Stimulated activated naive B cell treated with anti-CD40 and anti-IgM and Interleukin-4, amounts not matched to agents 10 μg/mL and 1 μg/mL and 100 μg/mL, for 72 hours (primary cell): Measurements from ENCODE around the gene MYOT.

Source experiments
- ATAC-seq, 2 donors: fragments of 150-1000 bp; cut with Tn5 transposase; replicated peaks; 2 replicates each; pipeline ENCODE4 v1.10.0; 2021; ENCODE audit warnings: moderate library complexity in 1 of 2
- DNase-seq: peaks from one replicate; pipeline ENCODE4 v3.0.0; 2021
- H3K27ac Mint-ChIP-seq: one replicate; pipeline ENCODE4 v1.8.0; 2022; ENCODE audit warnings: mild to moderate bottlenecking, mixed read lengths
- H3K27me3 Mint-ChIP-seq, 2 donors: one replicate each; pipeline ENCODE4 v1.8.0; 2022; ENCODE audit warnings: mixed read lengths in 2 of 2
- H3K36me3 Mint-ChIP-seq, 2 donors: one replicate each; pipeline ENCODE4 v1.8.0; 2022; ENCODE audit warnings: mixed read lengths in 2 of 2, mild to moderate bottlenecking in 1 of 2
- H3K4me1 Mint-ChIP-seq, 2 donors: one replicate each; pipeline ENCODE4 v1.8.0; 2022; ENCODE audit warnings: mixed read lengths in 2 of 2, mild to moderate bottlenecking in 1 of 2
- H3K4me3 Mint-ChIP-seq, 2 donors: one replicate each; pipeline ENCODE4 v1.8.0; 2022; ENCODE audit warnings: mild to moderate bottlenecking in 2 of 2, mixed read lengths in 2 of 2, moderate library complexity in 1 of 2
- H3K9me3 Mint-ChIP-seq, 2 donors: one replicate each; pipeline ENCODE4 v1.8.0; 2022; ENCODE audit warnings: mixed read lengths in 2 of 2, mild to moderate bottlenecking in 1 of 2

MYOT gene

GRCh38 chr5:137866541-137867388 is 895 bp upstream of the MYOT start:
- no peaks in the 10 kb centered on the region for H3K9me3 Mint-ChIP-seq
- peaks cover 4 to 9% of the 10 kb centered on the region in 2 donors for H3K4me1 Mint-ChIP-seq
- H3K27ac Mint-ChIP-seq = no peak overlapping the region
- H3K27me3 Mint-ChIP-seq = no peaks in the 10 kb centered on the region
- H3K4me3 Mint-ChIP-seq = no peak overlapping the region
- ATAC-seq (no peak), DNase-seq (no peak)
- peaks cover 0 to 4% of the 10 kb centered on the region in 2 donors for H3K36me3 Mint-ChIP-seq

- H3K9me3 Mint-ChIP-seq = no peaks in the 10 kb centered on the region
- no peaks in the 10 kb centered on the region for H3K27me3 Mint-ChIP-seq
- ATAC-seq = no peak
- no peak overlapping the region for H3K27ac Mint-ChIP-seq
- H3K4me3 Mint-ChIP-seq = no peak overlapping the region
- H3K4me1 Mint-ChIP-seq = peaks cover 0 to 5% of the 10 kb centered on the region in 2 donors
- no peaks in the 10 kb centered on the region for H3K36me3 Mint-ChIP-seq
- DNase-seq = no peak
Observed at GRCh38 chr5:137870647-137871339, 3.1 kb downstream of the MYOT start.

GRCh38 chr5:137871571-137871970 is 3.9 kb downstream of the MYOT start:
- no peaks in the 10 kb centered on the region for H3K36me3 Mint-ChIP-seq
- H3K4me1 Mint-ChIP-seq = peaks cover 0 to 5% of the 10 kb centered on the region in 2 donors
- no peak overlapping the region for H3K27ac Mint-ChIP-seq
- DNase-seq (no peak), ATAC-seq (no peak)
- no peaks in the 10 kb centered on the region for H3K9me3 Mint-ChIP-seq
- no peaks in the 10 kb centered on the region for H3K27me3 Mint-ChIP-seq
- H3K4me3 Mint-ChIP-seq = no peak overlapping the region

GRCh38 chr5:137872466-137872865 is 4.8 kb downstream of the MYOT start:
- no peaks in the 10 kb centered on the region for H3K9me3 Mint-ChIP-seq
- H3K36me3 Mint-ChIP-seq = no peaks in the 10 kb centered on the region
- H3K4me1 Mint-ChIP-seq = peaks cover 0 to 5% of the 10 kb centered on the region in 2 donors
- H3K27ac Mint-ChIP-seq = no peak overlapping the region
- ATAC-seq (no peak), DNase-seq (no peak)
- H3K4me3 Mint-ChIP-seq = no peak overlapping the region
- no peaks in the 10 kb centered on the region for H3K27me3 Mint-ChIP-seq

GRCh38 chr5:137876101-137876500 is 8.4 kb downstream of the MYOT start:
- Mint-ChIP-seq H3K4me1 (peaks cover 4 to 12% of the 10 kb centered on the region in 2 donors), H3K4me3 (no peak overlapping the region), H3K9me3 (no peaks in the 10 kb centered on the region), H3K27ac (no peak overlapping the region), H3K27me3 (no peaks in the 10 kb centered on the region), H3K36me3 (peaks cover 0 to 6% of the 10 kb centered on the region in 2 donors)
- DNase-seq (no peak), ATAC-seq (no peak)

- no peak overlapping the region for H3K27ac Mint-ChIP-seq
- no peaks in the 10 kb centered on the region for H3K9me3 Mint-ChIP-seq
- peaks cover 8 to 10% of the 10 kb centered on the region in 2 donors for H3K36me3 Mint-ChIP-seq
- no peak overlapping the region for H3K4me3 Mint-ChIP-seq
- peaks cover 4 to 12% of the 10 kb centered on the region in 2 donors for H3K4me1 Mint-ChIP-seq
- DNase-seq (no peak), ATAC-seq (no peak)
- H3K27me3 Mint-ChIP-seq = no peaks in the 10 kb centered on the region
Observed at GRCh38 chr5:137880313-137880712, 12.7 kb downstream of the MYOT start.

- Mint-ChIP-seq H3K36me3 (peaks cover 0 to 3% of the 10 kb centered on the region in 2 donors), H3K4me1 (peaks cover 7 to 17% of the 10 kb centered on the region in 2 donors), H3K4me3 (peak overlapping the region; percentile 82 to 89), H3K27ac (peak overlapping the region; percentile 98), H3K27me3 (no peaks in the 10 kb centered on the region), H3K9me3 (no peaks in the 10 kb centered on the region)
- DNase-seq = no peak
- no peak for ATAC-seq
Observed at GRCh38 chr5:137887831-137888230, 20.2 kb downstream of the MYOT start.

GRCh38 chr5:137888466-137888862 is 20.8 kb downstream of the MYOT start:
- H3K27ac Mint-ChIP-seq = peak overlapping the region; percentile 98
- H3K9me3 Mint-ChIP-seq = no peaks in the 10 kb centered on the region

GRCh38 chr5:137888863-137889759 is 21.5 kb downstream of the MYOT start, which contains the start of gene PKD2L2:
Gene PKD2L2 (plus strand): TSS chr5:137889457. CDS start chr5:137889492, 35 bp downstream.
- H3K36me3 Mint-ChIP-seq = peaks cover 0 to 3% of the 10 kb centered on the region in 2 donors
- H3K27me3 Mint-ChIP-seq = no peaks in the 10 kb centered on the region
- no peaks in the 10 kb centered on the region for H3K9me3 Mint-ChIP-seq
- peak; percentile 90 for DNase-seq
- peak within 1 kb of the TSS; percentile 98 for H3K27ac Mint-ChIP-seq
- peak; percentile 98 to 99 for ATAC-seq
- H3K4me1 Mint-ChIP-seq = peaks cover 12 to 25% of the 10 kb centered on the region in 2 donors
- H3K4me3 Mint-ChIP-seq = peak within 1 kb of the TSS; percentile 82 to 89

More at GRCh38 chr5:137888466-137888862, 20.8 kb downstream of the MYOT start:
- no peak for DNase-seq
- no peaks in the 10 kb centered on the region for H3K27me3 Mint-ChIP-seq
- H3K4me3 Mint-ChIP-seq = peak overlapping the region; percentile 82 to 89
- peaks cover 7 to 20% of the 10 kb centered on the region in 2 donors for H3K4me1 Mint-ChIP-seq
- H3K36me3 Mint-ChIP-seq = peaks cover 0 to 3% of the 10 kb centered on the region in 2 donors
- ATAC-seq = no peak

GRCh38 chr5:137890845-137891244 is 23.2 kb downstream of the MYOT start:
- Mint-ChIP-seq H3K27me3 (no peaks in the 10 kb centered on the region), H3K27ac (no peak overlapping the region), H3K4me1 (peaks cover 15 to 35% of the 10 kb centered on the region in 2 donors), H3K9me3 (no peaks in the 10 kb centered on the region), H3K36me3 (peaks cover 0 to 3% of the 10 kb centered on the region in 2 donors), H3K4me3 (no peak overlapping the region)
- DNase-seq (no peak), ATAC-seq (no peak)

GRCh38 chr5:137891849-137892248 is 24.2 kb downstream of the MYOT start:
- no peak overlapping the region for H3K27ac Mint-ChIP-seq
- no peak overlapping the region for H3K4me3 Mint-ChIP-seq
- H3K36me3 Mint-ChIP-seq = peaks cover 2 to 3% of the 10 kb centered on the region in 2 donors
- H3K4me1 Mint-ChIP-seq = peaks cover 18 to 37% of the 10 kb centered on the region in 2 donors
- H3K27me3 Mint-ChIP-seq = no peaks in the 10 kb centered on the region
- DNase-seq = no peak
- H3K9me3 Mint-ChIP-seq = no peaks in the 10 kb centered on the region
- ATAC-seq = no peak

- no peak overlapping the region for H3K27ac Mint-ChIP-seq
- DNase-seq (no peak), ATAC-seq (no peak)
- H3K4me1 Mint-ChIP-seq = peaks cover 17 to 50% of the 10 kb centered on the region in 2 donors
- H3K4me3 Mint-ChIP-seq = no peak overlapping the region
- no peaks in the 10 kb centered on the region for H3K9me3 Mint-ChIP-seq
- H3K27me3 Mint-ChIP-seq = no peaks in the 10 kb centered on the region
- H3K36me3 Mint-ChIP-seq = peaks cover 0 to 2% of the 10 kb centered on the region in 2 donors
Observed at GRCh38 chr5:137894586-137894985, 26.9 kb downstream of the MYOT start.

- Mint-ChIP-seq H3K27ac (peak overlapping the region; percentile 75), H3K27me3 (no peaks in the 10 kb centered on the region), H3K4me3 (no peak overlapping the region), H3K9me3 (no peaks in the 10 kb centered on the region), H3K4me1 (peaks cover 26 to 66% of the 10 kb centered on the region in 2 donors), H3K36me3 (peaks cover 0 to 2% of the 10 kb centered on the region in 2 donors)
- no peak for DNase-seq
- peak in 1 of 2 donors; percentile 35 for ATAC-seq
Observed at GRCh38 chr5:137896560-137896959, 28.9 kb downstream of the MYOT start.

GRCh38 chr5:137899493-137899892 is 31.8 kb downstream of the MYOT start:
- DNase-seq = no peak
- no peak overlapping the region for H3K4me3 Mint-ChIP-seq
- no peak for ATAC-seq
- no peaks in the 10 kb centered on the region for H3K27me3 Mint-ChIP-seq
- peaks cover 0 to 1% of the 10 kb centered on the region in 2 donors for H3K9me3 Mint-ChIP-seq
- H3K36me3 Mint-ChIP-seq = peaks cover 0 to 3% of the 10 kb centered on the region in 2 donors
- peak overlapping the region; percentile 67 for H3K27ac Mint-ChIP-seq
- H3K4me1 Mint-ChIP-seq = peaks cover 34 to 81% of the 10 kb centered on the region in 2 donors
